NCI-H146 (cell line): ENCODE results near the gene GCAT.
"Not testable (repeated sequence)": the region's sequence is repeated elsewhere in the genome, so short reads cannot be mapped to it uniquely, and the experiment has no call there.

ENCODE experiments used
- DNase-seq: peaks from one replicate; lab custom pipeline; 2025; lab: John Stamatoyannopoulos, UW

GCAT gene

DNA sequence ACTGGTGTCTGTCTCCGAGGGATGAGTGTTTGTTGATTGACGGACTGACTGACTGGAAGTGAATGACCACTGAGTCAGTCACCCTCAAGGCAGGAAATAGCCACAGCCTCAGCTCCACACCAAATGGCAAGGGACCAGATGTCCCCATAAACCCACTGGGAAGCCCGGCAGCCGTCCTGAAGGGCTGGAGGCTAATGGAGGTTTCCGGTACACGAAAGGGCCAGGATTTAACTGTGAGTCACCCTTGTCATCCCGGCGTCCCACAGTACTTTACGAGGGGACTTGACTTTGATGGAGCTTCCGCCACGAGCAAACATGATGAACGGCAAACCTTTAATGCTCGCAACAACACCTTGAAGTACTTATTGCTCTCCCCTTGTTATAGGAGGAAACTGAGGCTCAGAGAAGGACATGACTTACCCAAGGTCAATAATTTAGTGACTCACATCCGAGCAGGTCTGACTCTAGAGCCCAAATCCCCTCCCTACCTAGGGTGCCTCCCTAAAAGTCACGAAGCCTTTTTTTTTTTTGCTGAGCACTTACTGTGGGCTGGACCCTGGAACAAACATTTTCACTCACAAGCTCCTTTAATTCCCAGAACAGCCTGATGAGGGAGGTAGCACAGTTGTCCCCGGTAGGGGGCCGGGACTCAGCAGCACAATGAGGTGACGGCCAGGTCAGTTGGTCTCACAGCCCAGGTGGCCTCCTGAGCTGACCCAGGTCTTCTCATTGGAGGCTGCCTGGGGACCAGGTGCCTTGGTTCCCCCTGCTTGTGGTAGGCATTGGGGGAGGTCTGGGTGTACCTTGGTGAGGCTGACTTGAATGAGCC is 25.2 kb upstream of the GCAT start:
- DNase-seq = no peak

GRCh38 chr22:37784829-37785495 is 22.8 kb upstream of the GCAT start:
- peak; percentile 18 for DNase-seq

DNA sequence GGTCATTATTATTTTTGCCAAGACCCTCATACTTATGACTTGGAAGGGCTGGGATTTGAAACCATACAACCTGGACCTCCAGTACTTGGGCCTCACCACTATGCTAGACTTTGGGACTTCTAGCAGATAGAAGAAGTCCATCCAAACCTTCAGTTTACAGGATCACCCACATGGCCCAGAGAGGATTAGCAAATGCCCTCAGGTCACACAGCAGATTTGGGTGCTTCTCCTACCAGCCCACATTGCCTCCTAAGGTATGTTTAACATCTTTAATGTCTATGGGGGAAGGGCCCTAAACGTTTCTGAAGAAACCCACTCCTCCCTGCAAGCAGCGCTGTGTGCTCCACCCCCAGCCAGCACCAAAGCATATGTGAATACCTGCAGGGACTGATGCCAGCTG is 17.5 kb upstream of the GCAT start:
- no peak for DNase-seq

- DNase-seq = no peak
Observed at GRCh38 chr22:37792494-37792893, 15.2 kb upstream of the GCAT start.

GRCh38 chr22:37794376-37794775 is 13.4 kb upstream of the GCAT start:
- no peak for DNase-seq

- no peak for DNase-seq
Observed at GRCh38 chr22:37796079-37796478, 11.7 kb upstream of the GCAT start.

GRCh38 chr22:37797259-37797658 is 10.5 kb upstream of the GCAT start:
- not testable (repeated sequence) for DNase-seq

DNA sequence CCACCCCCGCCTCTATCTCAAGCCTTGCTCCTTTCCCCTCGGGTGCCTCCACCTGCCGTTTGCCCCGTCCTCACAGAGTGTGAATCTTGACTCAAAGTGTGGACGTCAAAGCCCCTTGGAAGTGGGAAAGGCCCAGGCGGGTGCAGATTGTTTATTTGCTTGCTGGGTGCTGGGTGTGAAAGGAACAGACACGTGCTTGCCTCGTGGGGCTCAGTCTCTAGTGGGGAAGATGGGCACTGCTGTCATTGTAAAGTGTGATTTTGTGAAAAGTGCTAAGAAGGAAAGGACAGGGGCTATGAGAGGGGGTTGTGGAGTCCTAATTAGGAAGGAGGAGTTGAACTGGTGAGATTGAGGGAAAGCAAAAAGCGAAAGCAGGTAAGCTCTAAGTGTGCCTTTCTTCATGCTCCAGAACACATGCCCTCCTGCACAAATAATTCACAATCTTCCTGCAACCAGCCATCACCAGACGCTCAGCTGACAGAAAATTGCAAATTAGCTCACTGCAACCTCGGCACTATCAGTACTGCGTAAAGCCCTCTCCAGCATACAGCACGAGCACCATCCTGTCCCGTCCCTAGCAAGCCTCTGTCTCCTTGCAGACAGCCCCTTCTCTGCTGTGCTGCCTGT is 9.7 kb upstream of the GCAT start:
- DNase-seq = no peak

DNA sequence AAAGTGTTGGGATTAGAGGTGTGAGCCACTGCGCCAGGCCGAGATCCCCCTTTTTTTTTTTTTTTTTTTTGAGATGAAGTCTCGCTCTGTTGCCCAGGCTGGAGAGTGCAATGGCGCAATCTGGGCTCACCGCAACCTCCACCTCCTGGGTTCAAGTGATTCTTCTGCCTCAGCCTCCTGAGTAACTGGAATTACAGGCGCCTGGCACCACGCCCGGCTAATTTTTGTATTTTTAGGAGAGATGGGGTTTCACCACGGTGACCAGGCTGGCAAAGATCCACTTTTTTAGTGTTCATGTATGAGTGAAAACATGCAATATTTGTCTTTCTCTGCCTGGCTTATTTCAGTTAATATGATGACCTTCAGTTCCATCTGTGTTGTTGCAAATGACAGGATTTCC is 7.8 kb upstream of the GCAT start:
- not testable (repeated sequence) for DNase-seq

- peak; percentile 68 for DNase-seq
Observed at GRCh38 chr22:37801946-37802309, 5.8 kb upstream of the GCAT start.

GRCh38 chr22:37802310-37803194 is 5.2 kb upstream of the GCAT start:
- DNase-seq = peak; percentile 61

- peak; percentile 71 for DNase-seq
Observed at GRCh38 chr22:37803195-37803638, 4.5 kb upstream of the GCAT start.

DNA sequence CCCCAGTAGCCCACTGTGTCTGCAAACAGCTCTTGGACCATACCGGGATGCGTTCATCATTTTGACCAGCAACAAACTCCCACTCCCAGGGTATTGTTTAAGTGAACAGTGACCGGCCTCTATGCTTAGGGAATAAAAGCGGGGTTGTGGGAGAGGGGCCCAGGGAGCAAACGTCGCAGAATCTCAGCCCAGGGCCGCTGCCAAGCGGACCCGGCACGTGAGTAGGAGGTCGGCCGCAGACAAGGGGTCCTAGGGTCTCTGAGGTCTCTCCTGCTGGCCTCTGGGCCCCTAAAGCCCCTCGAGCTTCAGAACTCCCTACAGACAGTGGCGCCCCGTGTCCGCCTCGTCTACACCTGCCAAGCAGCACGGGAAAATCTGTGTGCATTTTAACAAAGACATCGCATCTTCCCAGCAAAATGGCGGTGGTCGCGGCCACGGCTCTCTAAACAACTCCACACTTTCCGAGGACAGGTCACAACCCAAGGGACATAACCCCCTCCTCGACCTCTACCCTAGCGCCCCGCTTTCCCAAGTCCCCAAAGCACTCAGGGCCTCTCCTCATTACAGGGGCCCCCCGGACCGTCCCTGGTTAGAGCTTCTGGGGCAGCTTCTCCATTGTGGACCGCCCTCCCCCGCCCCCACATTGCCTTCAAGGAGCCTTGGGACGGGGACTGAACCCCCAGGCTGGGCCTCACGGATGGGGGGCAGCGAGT is 3.9 kb upstream of the GCAT start:
- peak; percentile 53 for DNase-seq

- no peak for DNase-seq
Observed at GRCh38 chr22:37804352-37804880, 3.3 kb upstream of the GCAT start.

DNA sequence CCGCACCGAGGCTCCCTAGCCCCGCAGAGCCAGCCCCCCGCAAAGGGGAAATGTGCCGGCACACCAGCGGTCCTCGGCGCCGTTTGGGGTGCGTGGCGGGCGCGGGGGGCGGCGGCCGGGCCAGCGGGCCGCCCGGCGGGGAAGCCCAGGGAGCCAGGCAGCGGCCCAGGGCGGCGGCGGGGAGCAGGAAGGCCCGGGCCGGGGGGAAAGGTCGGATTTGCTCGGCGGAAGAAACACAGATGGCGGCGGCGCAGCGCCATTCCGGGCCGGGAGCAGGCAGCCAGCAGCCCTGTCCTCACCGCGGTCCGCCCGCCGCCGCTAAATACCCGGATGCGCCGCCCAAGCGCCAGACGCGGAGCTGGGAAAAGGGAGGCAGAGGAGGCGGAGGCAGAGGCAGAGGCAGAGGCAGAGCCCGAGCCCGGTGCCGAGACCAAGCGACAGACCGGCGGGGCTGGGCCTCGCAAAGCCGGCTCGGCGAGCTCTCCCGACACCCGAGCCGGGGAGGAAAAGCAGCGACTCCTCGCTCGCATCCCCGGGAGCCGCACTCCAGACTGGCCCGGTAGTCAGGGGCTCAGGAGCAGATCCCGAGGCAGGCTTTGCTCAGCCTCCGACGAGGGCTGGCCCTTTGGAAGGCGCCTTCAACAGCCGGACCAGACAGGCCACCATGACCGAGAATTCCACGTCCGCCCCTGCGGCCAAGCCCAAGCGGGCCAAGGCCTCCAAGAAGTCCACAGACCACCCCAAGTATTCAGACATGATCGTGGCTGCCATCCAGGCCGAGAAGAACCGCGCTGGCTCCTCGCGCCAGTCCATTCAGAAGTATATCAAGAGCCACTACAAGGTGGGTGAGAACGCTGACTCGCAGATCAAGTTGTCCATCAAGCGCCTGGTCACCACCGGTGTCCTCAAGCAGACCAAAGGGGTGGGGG is 2.6 kb upstream of the GCAT start:
- peak; percentile 73 for DNase-seq

GRCh38 chr22:37805810-37806277 is 1.9 kb upstream of the GCAT start:
- no peak for DNase-seq

DNA sequence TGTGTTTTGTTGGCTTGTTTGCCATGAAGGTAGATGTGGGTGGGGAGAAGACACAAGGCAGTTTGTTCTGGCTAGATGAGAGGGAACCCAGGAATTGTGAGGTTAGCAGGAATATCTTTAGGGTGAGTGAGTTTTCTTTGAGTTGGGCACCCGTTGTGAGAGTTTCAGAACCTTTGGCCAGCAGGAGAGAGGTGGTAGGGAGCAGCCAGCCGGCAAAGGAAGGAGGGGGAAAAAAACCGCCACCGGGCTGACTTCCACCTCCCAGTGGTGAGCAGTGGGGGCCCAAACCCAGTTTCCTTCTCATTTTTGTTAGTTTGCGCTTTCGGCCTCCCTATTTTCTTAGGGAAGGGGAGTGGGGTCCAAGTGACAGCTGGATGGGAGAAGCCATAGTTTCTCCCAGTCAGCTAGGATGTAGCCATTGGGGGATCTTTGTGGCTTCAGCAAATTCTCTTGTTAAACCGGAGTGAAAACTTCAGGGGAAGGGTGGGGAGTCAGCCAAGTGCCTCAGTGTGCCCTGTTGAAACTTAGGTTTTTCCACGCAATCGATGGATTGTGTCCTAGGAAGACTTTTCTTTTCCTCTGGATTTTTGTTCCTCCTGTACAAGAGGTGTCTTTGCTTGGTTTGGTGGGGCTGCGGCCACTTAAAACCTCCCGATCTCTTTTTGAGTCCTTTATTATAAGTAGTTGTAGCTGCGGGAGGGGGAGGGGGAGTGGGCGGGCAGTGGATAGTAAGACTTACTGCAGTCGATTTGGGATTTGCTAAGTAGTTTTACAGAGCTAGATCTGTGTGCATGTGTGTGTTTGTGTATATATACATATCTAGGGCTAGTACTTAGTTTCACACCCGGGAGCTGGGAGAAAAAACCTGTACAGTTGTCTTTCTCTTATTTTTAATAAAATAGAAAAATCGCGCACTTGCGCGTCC is 1.1 kb upstream of the GCAT start:
- DNase-seq = no peak

DNA sequence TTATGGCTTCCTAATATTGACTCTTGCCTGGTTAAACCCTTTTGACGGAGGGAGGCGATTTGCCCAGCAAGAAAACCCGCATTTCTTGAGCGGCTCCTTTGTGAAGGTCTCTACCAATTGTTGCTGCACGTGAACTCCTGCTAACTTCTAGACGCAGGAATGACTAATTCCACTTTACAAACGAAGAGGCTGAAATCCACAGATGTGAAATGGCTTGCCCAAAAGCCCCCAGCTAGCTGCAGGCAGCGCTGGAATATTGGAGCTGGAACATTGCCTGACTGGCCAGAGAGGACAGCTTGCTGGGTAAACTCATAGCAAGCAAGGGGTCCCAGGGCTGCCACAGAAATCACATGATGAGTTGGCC is 542 bp downstream of the GCAT start:
- no peak for DNase-seq
